HEK293 (cell line): ENCODE results near the gene GABRR1.

Experiments
- CTCF ChIA-PET: fragments of 350-600 bp; formaldehyde crosslinking; extraction: SDS; loops from one replicate; lab custom pipeline; 2021; ENCODE audit warnings: antibody characterized with exemption; lab: Yijun Ruan, JAX
- POLR2A ChIA-PET: fragments of 300-600 bp; formaldehyde crosslinking; extraction: SDS; loops from one replicate; lab custom pipeline; 2020; ENCODE audit warnings: antibody characterized with exemption, inconsistent platforms; lab: Yijun Ruan, JAX
- H3K27ac ChIP-seq: fragments of 200-500 bp; sonication (Bioruptor generic); 2 replicates; pipeline ENCODE4 v1.5.1; 2014; ENCODE audit warnings: low read depth, low read length, control low read depth, inconsistent platforms; ENCODE audit errors: extremely low read depth
- H3K36me3 ChIP-seq, 2 experiments: fragments of 200-500 bp in 1 of 2; sonication (Bioruptor generic) in 1 of 2; 1 replicate in 1 of 2; 2 replicates in 1 of 2; pipeline ENCODE4 v1.5.1; 2014 to 2017; ENCODE audit warnings: inconsistent platforms in 2 of 2, low read length in 2 of 2; ENCODE audit not compliant: control insufficient read depth in 2 of 2, insufficient read depth in 1 of 2
- H3K4me1 ChIP-seq: fragments of 200-500 bp; sonication (Bioruptor generic); 2 replicates; pipeline ENCODE4 v1.5.1; 2014; ENCODE audit warnings: mild to moderate bottlenecking, low read length, inconsistent platforms; ENCODE audit not compliant: control insufficient read depth, insufficient read depth
- H3K4me3 ChIP-seq: 2 replicates; pipeline ENCODE4 v1.5.1; 2011; ENCODE audit warnings: low read depth, mild to moderate bottlenecking, control low read depth, low read length, moderate library complexity
- H3K9me3 ChIP-seq: fragments of 200-500 bp; sonication (Bioruptor generic); 2 replicates; pipeline ENCODE4 v1.5.1; 2014; ENCODE audit warnings: low read depth, low read length, inconsistent platforms; ENCODE audit not compliant: control insufficient read depth, insufficient read depth
- HIC1 ChIP-seq: fragments of 450-650 bp; formaldehyde crosslinking; IDR thresholded peaks from 2 replicates; pipeline ENCODE4 v1.5.1; 2016; ENCODE audit warnings: missing biosample characterization, missing genetic modification characterization
- KLF17 ChIP-seq: fragments of 450-650 bp; formaldehyde crosslinking; IDR thresholded peaks from 2 replicates; pipeline ENCODE4 v1.5.1; 2016; ENCODE audit warnings: missing biosample characterization, missing genetic modification characterization
- REPIN1 ChIP-seq: fragments of 450-650 bp; formaldehyde crosslinking; IDR thresholded peaks from 2 replicates; pipeline ENCODE4 v1.5.1; 2017; ENCODE audit warnings: missing biosample characterization, missing genetic modification characterization, low read depth
- SCRT1 ChIP-seq: fragments of 450-650 bp; formaldehyde crosslinking; IDR thresholded peaks from 2 replicates; pipeline ENCODE4 v1.5.1; 2016; ENCODE audit warnings: missing biosample characterization, missing genetic modification characterization, borderline replicate concordance
- ZBTB44 ChIP-seq: fragments of 450-650 bp; IDR thresholded peaks from 2 replicates; pipeline ENCODE4 v1.5.1; 2018; ENCODE audit warnings: missing biosample characterization, mild to moderate bottlenecking, missing genetic modification characterization
- ZBTB7A ChIP-seq: fragments of 450-650 bp; formaldehyde crosslinking; IDR thresholded peaks from 2 replicates; pipeline ENCODE4 v1.5.1; 2016; ENCODE audit warnings: low read depth, missing biosample characterization, missing genetic modification characterization
- ZFP3 ChIP-seq: fragments of 450-650 bp; formaldehyde crosslinking; IDR thresholded peaks from 2 replicates; pipeline ENCODE4 v1.5.1; 2016; ENCODE audit warnings: low read depth, missing biosample characterization, missing genetic modification characterization
- ZNF146 ChIP-seq: fragments of 450-650 bp; formaldehyde crosslinking; IDR thresholded peaks from 2 replicates; pipeline ENCODE4 v1.5.1; 2016; ENCODE audit warnings: missing biosample characterization, missing genetic modification characterization
- ZNF202 ChIP-seq: fragments of 450-650 bp; formaldehyde crosslinking; IDR thresholded peaks from 2 replicates; pipeline ENCODE4 v1.5.1; 2016; ENCODE audit warnings: missing biosample characterization, missing genetic modification characterization, borderline replicate concordance
- ZNF211 ChIP-seq: fragments of 450-650 bp; formaldehyde crosslinking; IDR thresholded peaks from 2 replicates; pipeline ENCODE4 v1.5.1; 2016; ENCODE audit warnings: low read depth, missing biosample characterization, missing genetic modification characterization
- ZNF223 ChIP-seq: fragments of 450-650 bp; formaldehyde crosslinking; IDR thresholded peaks from 2 replicates; pipeline ENCODE4 v1.5.1; 2016; ENCODE audit warnings: missing biosample characterization, missing genetic modification characterization
- ZNF391 ChIP-seq: fragments of 450-650 bp; formaldehyde crosslinking; IDR thresholded peaks from 2 replicates; pipeline ENCODE4 v1.5.1; 2016; ENCODE audit warnings: low read depth, missing biosample characterization, missing genetic modification characterization, borderline replicate concordance
- ZNF558 ChIP-seq: fragments of 450-650 bp; formaldehyde crosslinking; IDR thresholded peaks from 2 replicates; pipeline ENCODE4 v1.5.1; 2016; ENCODE audit warnings: missing biosample characterization, missing genetic modification characterization
- ZNF621 ChIP-seq: fragments of 450-650 bp; formaldehyde crosslinking; IDR thresholded peaks from 2 replicates; pipeline ENCODE4 v1.5.1; 2017; ENCODE audit warnings: missing biosample characterization, missing genetic modification characterization
- ZNF776 ChIP-seq: fragments of 450-650 bp; formaldehyde crosslinking; IDR thresholded peaks from 2 replicates; pipeline ENCODE4 v1.5.0; 2017; ENCODE audit warnings: missing biosample characterization, missing genetic modification characterization, borderline replicate concordance
- ZNF830 ChIP-seq: fragments of 450-650 bp; IDR thresholded peaks from 2 replicates; pipeline ENCODE4 v1.5.0; 2018; ENCODE audit warnings: missing biosample characterization, missing genetic modification characterization, low read depth, mild to moderate bottlenecking, moderate library complexity
- ZNF843 ChIP-seq: fragments of 450-650 bp; formaldehyde crosslinking; IDR thresholded peaks from 2 replicates; pipeline ENCODE4 v1.5.1; 2016; ENCODE audit warnings: missing biosample characterization, missing genetic modification characterization
- TF ChIP-seq, protein P1 (sequence below): fragments of 450-650 bp; formaldehyde crosslinking; IDR thresholded peaks from 2 replicates; pipeline ENCODE4 v1.5.1; 2016; ENCODE audit warnings: missing biosample characterization, missing genetic modification characterization
- TF ChIP-seq, protein P2 (sequence below): fragments of 450-650 bp; formaldehyde crosslinking; IDR thresholded peaks from 2 replicates; pipeline ENCODE4 v1.5.1; 2016; ENCODE audit warnings: missing biosample characterization, missing genetic modification characterization
- TF ChIP-seq, protein P3 (sequence below): fragments of 450-650 bp; formaldehyde crosslinking; IDR thresholded peaks from 2 replicates; pipeline ENCODE4 v1.5.1; 2016; ENCODE audit warnings: missing biosample characterization, missing genetic modification characterization, low read depth
- TF ChIP-seq, protein P4 (sequence below): fragments of 450-650 bp; formaldehyde crosslinking; IDR thresholded peaks from 2 replicates; pipeline ENCODE4 v1.5.1; 2017; ENCODE audit warnings: missing biosample characterization, missing genetic modification characterization

GABRR1 gene

DNA sequence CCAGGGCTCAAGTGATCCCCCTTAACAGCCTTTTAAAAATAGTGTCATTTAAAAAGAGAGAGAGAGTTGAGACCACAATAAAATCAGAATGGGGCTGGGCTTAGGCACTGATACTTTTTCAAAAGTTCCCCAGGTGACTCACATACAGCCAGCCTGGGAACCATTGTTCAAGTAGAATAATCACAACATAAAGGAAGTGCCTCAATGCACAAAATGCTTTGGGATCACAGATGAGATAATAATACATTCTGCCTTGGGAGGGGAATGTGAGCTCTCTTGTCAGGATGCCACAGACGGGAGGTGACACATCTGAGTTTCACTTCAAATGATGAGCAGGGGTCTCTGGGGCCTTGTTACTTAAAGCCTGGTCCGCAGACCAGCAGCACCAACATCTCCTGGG lies 34.0 kb upstream of the GABRR1 start:
- no peak for TF ChIP-seq ZNF558
- TF ChIP-seq, protein P1, sequence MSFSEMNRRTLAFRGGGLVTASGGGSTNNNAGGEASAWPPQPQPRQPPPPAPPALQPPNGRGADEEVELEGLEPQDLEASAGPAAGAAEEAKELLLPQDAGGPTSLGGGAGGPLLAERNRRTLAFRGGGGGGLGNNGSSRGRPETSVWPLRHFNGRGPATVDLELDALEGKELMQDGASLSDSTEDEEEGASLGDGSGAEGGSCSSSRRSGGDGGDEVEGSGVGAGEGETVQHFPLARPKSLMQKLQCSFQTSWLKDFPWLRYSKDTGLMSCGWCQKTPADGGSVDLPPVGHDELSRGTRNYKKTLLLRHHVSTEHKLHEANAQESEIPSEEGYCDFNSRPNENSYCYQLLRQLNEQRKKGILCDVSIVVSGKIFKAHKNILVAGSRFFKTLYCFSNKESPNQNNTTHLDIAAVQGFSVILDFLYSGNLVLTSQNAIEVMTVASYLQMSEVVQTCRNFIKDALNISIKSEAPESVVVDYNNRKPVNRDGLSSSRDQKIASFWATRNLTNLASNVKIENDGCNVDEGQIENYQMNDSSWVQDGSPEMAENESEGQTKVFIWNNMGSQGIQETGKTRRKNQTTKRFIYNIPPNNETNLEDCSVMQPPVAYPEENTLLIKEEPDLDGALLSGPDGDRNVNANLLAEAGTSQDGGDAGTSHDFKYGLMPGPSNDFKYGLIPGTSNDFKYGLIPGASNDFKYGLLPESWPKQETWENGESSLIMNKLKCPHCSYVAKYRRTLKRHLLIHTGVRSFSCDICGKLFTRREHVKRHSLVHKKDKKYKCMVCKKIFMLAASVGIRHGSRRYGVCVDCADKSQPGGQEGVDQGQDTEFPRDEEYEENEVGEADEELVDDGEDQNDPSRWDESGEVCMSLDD (tag by site-specific recombination): no peak
- no peak for TF ChIP-seq KLF17 (tag by site-specific recombination)
- TF ChIP-seq SCRT1 (tag by site-specific recombination): no peak
- TF ChIP-seq ZNF830 (tag by site-specific recombination): no peak
- TF ChIP-seq, protein P2, sequence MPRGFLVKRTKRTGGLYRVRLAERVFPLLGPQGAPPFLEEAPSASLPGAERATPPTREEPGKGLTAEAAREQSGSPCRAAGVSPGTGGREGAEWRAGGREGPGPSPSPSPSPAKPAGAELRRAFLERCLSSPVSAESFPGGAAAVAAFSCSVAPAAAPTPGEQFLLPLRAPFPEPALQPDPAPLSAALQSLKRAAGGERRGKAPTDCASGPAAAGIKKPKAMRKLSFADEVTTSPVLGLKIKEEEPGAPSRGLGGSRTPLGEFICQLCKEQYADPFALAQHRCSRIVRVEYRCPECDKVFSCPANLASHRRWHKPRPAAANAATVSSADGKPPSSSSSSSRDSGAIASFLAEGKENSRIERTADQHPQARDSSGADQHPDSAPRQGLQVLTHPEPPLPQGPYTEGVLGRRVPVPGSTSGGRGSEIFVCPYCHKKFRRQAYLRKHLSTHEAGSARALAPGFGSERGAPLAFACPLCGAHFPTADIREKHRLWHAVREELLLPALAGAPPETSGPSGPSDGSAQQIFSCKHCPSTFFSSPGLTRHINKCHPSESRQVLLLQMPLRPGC (tag by site-specific recombination): no peak
- no peak for TF ChIP-seq ZNF202
- no peak for TF ChIP-seq REPIN1
- TF ChIP-seq ZFP3: no peak
- TF ChIP-seq ZNF391: no peak
- TF ChIP-seq, protein P3, sequence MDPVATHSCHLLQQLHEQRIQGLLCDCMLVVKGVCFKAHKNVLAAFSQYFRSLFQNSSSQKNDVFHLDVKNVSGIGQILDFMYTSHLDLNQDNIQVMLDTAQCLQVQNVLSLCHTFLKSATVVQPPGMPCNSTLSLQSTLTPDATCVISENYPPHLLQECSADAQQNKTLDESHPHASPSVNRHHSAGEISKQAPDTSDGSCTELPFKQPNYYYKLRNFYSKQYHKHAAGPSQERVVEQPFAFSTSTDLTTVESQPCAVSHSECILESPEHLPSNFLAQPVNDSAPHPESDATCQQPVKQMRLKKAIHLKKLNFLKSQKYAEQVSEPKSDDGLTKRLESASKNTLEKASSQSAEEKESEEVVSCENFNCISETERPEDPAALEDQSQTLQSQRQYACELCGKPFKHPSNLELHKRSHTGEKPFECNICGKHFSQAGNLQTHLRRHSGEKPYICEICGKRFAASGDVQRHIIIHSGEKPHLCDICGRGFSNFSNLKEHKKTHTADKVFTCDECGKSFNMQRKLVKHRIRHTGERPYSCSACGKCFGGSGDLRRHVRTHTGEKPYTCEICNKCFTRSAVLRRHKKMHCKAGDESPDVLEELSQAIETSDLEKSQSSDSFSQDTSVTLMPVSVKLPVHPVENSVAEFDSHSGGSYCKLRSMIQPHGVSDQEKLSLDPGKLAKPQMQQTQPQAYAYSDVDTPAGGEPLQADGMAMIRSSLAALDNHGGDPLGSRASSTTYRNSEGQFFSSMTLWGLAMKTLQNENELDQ (tag by site-specific recombination): no peak
- ChIA-PET POLR2A (no interaction called here), CTCF (no interaction called here)
- Histone ChIP-seq H3K9me3 (no peaks in the 10 kb centered on the region), H3K36me3 (no peaks in the 10 kb centered on the region), H3K4me1 (no peaks in the 10 kb centered on the region), H3K4me3 (no peak overlapping the region), H3K27ac (no peak overlapping the region)

GRCh38 chr6:89250239-89250638 lies 33.1 kb upstream of the GABRR1 start:
- no peaks in the 10 kb centered on the region for H3K36me3 ChIP-seq
- POLR2A ChIA-PET: no interaction called here
- H3K4me3 ChIP-seq: no peak overlapping the region
- H3K4me1 ChIP-seq: no peaks in the 10 kb centered on the region
- no peaks in the 10 kb centered on the region for H3K9me3 ChIP-seq
- CTCF ChIA-PET: interaction anchor here (1.0 to 1.2 kb wide), 2 partner anchors 9 to 128 kb away, joined by 4 read pairs; no protein-coding TSS in a partner anchor
- no peak overlapping the region for H3K27ac ChIP-seq
- no peak for TF ChIP-seq ZNF776 (tag by site-specific recombination)
- TF ChIP-seq ZBTB44: no peak
- TF ChIP-seq ZNF211 (tag by site-specific recombination): no peak
- no peak for TF ChIP-seq ZNF223 (tag by site-specific recombination)
- TF ChIP-seq, protein P4, sequence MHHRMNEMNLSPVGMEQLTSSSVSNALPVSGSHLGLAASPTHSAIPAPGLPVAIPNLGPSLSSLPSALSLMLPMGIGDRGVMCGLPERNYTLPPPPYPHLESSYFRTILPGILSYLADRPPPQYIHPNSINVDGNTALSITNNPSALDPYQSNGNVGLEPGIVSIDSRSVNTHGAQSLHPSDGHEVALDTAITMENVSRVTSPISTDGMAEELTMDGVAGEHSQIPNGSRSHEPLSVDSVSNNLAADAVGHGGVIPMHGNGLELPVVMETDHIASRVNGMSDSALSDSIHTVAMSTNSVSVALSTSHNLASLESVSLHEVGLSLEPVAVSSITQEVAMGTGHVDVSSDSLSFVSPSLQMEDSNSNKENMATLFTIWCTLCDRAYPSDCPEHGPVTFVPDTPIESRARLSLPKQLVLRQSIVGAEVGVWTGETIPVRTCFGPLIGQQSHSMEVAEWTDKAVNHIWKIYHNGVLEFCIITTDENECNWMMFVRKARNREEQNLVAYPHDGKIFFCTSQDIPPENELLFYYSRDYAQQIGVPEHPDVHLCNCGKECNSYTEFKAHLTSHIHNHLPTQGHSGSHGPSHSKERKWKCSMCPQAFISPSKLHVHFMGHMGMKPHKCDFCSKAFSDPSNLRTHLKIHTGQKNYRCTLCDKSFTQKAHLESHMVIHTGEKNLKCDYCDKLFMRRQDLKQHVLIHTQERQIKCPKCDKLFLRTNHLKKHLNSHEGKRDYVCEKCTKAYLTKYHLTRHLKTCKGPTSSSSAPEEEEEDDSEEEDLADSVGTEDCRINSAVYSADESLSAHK: no peak
- TF ChIP-seq ZNF146: no peak
- TF ChIP-seq ZNF843 (tag by site-specific recombination): no peak
- no peak for TF ChIP-seq HIC1 (tag by site-specific recombination)
- no peak for TF ChIP-seq ZNF621 (tag by site-specific recombination)
- TF ChIP-seq ZBTB7A: no peak
